WTC11 (cell line): Measurements from ENCODE around the gene ZNF578. TPM values are rescaled to one million over a fixed set of nuclear protein-coding genes. Genes with fewer than 3 reads are reported as not detected.

Experiments used
- ATAC-seq: fragments of 200-7000 bp; cut with Tn5 transposase; 2 replicates; pipeline ENCODE4 v1.10.0; 2021; ENCODE audit warnings: mild to moderate bottlenecking, moderate library complexity
- CTCF ChIA-PET: fragments of 300-600 bp; sonication (Branson Sonifier 250); formaldehyde crosslinking; loops from one replicate; lab custom pipeline; 2021; ENCODE audit warnings: antibody characterized with exemption; lab: Charles Lee
- POLR2A ChIA-PET: fragments of 350-600 bp; sonication (Branson Sonifier 250); formaldehyde crosslinking; loops from one replicate; lab custom pipeline; 2021; ENCODE audit warnings: antibody characterized with exemption; lab: Charles Lee
- DNase-seq: peaks from one replicate; pipeline ENCODE4 v3.0.0; 2021; ENCODE audit warnings: low spot score
- H3K27ac Mint-ChIP-seq: 2 replicates; pipeline ENCODE4 v1.8.0; 2021; ENCODE audit warnings: mixed read lengths
- H3K27me3 Mint-ChIP-seq: 2 replicates; pipeline ENCODE4 v1.8.0; 2021; ENCODE audit warnings: low read depth, mild to moderate bottlenecking, moderate library complexity, mixed read lengths
- H3K36me3 Mint-ChIP-seq: 2 replicates; pipeline ENCODE4 v1.8.0; 2021; ENCODE audit warnings: mixed read lengths
- H3K4me1 Mint-ChIP-seq: 2 replicates; pipeline ENCODE4 v1.8.0; 2022; ENCODE audit warnings: mixed read lengths
- H3K4me3 Mint-ChIP-seq: 2 replicates; pipeline ENCODE4 v1.8.0; 2021; ENCODE audit warnings: mild to moderate bottlenecking, moderate library complexity, mixed read lengths
- H3K9me3 Mint-ChIP-seq: 2 replicates; pipeline ENCODE4 v1.8.0; 2021; ENCODE audit warnings: mixed read lengths
- ATF2 ChIP-seq: sonication (generic); formaldehyde crosslinking; IDR thresholded peaks from 2 replicates; pipeline ENCODE4 v1.8.1; 2022; ENCODE audit warnings: low read depth, missing genetic modification reagents, borderline replicate concordance
- CTCF ChIP-seq: fragments of 200-600 bp; IDR thresholded peaks from 2 replicates; pipeline ENCODE4 v1.8.0; 2022; ENCODE audit warnings: antibody characterized with exemption
- E2F4 ChIP-seq: sonication (generic); formaldehyde crosslinking; IDR thresholded peaks from 2 replicates; pipeline ENCODE4 v1.8.1; 2022; ENCODE audit warnings: low read depth, mild to moderate bottlenecking, moderate library complexity, missing genetic modification reagents, borderline replicate concordance
- ETV6 ChIP-seq: sonication (generic); formaldehyde crosslinking; IDR thresholded peaks from 2 replicates; pipeline ENCODE4 v1.8.1; 2022; ENCODE audit warnings: mild to moderate bottlenecking, missing genetic modification reagents
- FOXP1 ChIP-seq: sonication (generic); formaldehyde crosslinking; IDR thresholded peaks from 2 replicates; pipeline ENCODE4 v1.8.0; 2022; ENCODE audit warnings: missing genetic modification reagents, mild to moderate bottlenecking, moderate library complexity, borderline replicate concordance
- FOXP4 ChIP-seq: sonication (generic); formaldehyde crosslinking; IDR thresholded peaks from 2 replicates; pipeline ENCODE4 v1.8.0; 2022; ENCODE audit warnings: mild to moderate bottlenecking, missing genetic modification reagents
- GABPB1 ChIP-seq: sonication (generic); formaldehyde crosslinking; IDR thresholded peaks from 2 replicates; pipeline ENCODE4 v1.8.1; 2023; ENCODE audit warnings: mild to moderate bottlenecking, missing genetic modification reagents
- JUN ChIP-seq: sonication (generic); formaldehyde crosslinking; IDR thresholded peaks from 2 replicates; pipeline ENCODE4 v1.8.0; 2023; ENCODE audit warnings: mild to moderate bottlenecking, missing genetic modification reagents
- MAX ChIP-seq: sonication (generic); formaldehyde crosslinking; IDR thresholded peaks from 2 replicates; pipeline ENCODE4 v1.8.0; 2022; ENCODE audit warnings: mild to moderate bottlenecking, missing genetic modification reagents
- NFATC4 ChIP-seq: fragments of 250-450 bp; sonication (Bioruptor Pico); IDR thresholded peaks from 2 replicates; pipeline ENCODE4 v1.9.0; 2021; ENCODE audit warnings: mild to moderate bottlenecking
- PRDM15 ChIP-seq: sonication (generic); formaldehyde crosslinking; IDR thresholded peaks from 2 replicates; pipeline ENCODE4 v1.8.0; 2022; ENCODE audit warnings: missing genetic modification reagents
- SMAD4 ChIP-seq: sonication (generic); formaldehyde crosslinking; IDR thresholded peaks from 2 replicates; pipeline ENCODE4 v1.8.0; 2022; ENCODE audit warnings: mild to moderate bottlenecking, missing genetic modification reagents
- SP1 ChIP-seq: sonication (generic); formaldehyde crosslinking; conservative IDR thresholded peaks from 2 replicates; pipeline ENCODE4 v1.8.1; 2022; ENCODE audit warnings: missing genetic modification reagents
- STAT6 ChIP-seq: sonication (generic); formaldehyde crosslinking; conservative IDR thresholded peaks from 2 replicates; pipeline ENCODE4 v1.8.1; 2023; ENCODE audit warnings: mild to moderate bottlenecking, low read depth, missing genetic modification reagents, moderate library complexity
- TEAD4 ChIP-seq: sonication (generic); formaldehyde crosslinking; IDR thresholded peaks from 2 replicates; pipeline ENCODE4 v1.8.0; 2022; ENCODE audit warnings: mild to moderate bottlenecking, missing genetic modification reagents
- USF1 ChIP-seq: sonication (generic); formaldehyde crosslinking; IDR thresholded peaks from 2 replicates; pipeline ENCODE4 v1.8.0; 2022; ENCODE audit warnings: mild to moderate bottlenecking, missing genetic modification reagents
- ZMAT4 ChIP-seq: fragments of 250-450 bp; sonication (Bioruptor Pico); IDR thresholded peaks from 2 replicates; pipeline ENCODE4 v1.9.0; 2021; ENCODE audit warnings: mild to moderate bottlenecking
- ZNF138 ChIP-seq: sonication (generic); formaldehyde crosslinking; conservative IDR thresholded peaks from 2 replicates; pipeline ENCODE4 v1.8.1; 2022; ENCODE audit warnings: mild to moderate bottlenecking, moderate library complexity, missing genetic modification reagents
- ZNF263 ChIP-seq: sonication (generic); formaldehyde crosslinking; IDR thresholded peaks from 2 replicates; pipeline ENCODE4 v1.8.1; 2022; ENCODE audit warnings: low read depth, mild to moderate bottlenecking, moderate library complexity, missing genetic modification reagents
- total RNA-seq: library from RNA; stranded (reverse); gene quantifications from 3 replicates; pipeline ENCODE4 v1.2.3, GENCODE V29; 2021

ZNF578 gene
- total RNA-seq, 1 experiment from 2014 or later, result 26.6 TPM

GRCh38 chr19:52524086-52524485 lies 70.7 kb downstream of the ZNF578 start (continued):
- TF ChIP-seq STAT6 (CRISPR knock-in tag) (no peak), NFATC4 (CRISPR knock-in tag) (no peak), ZNF263 (CRISPR knock-in tag) (no peak), ZNF138 (CRISPR knock-in tag) (no peak), JUN (CRISPR knock-in tag) (no peak), MAX (CRISPR knock-in tag) (no peak), FOXP4 (no peak)

- Mint-ChIP-seq H3K27me3 (no peaks in the 10 kb centered on the region), H3K4me3 (peak within 1 kb of the TSS; percentile 97), H3K9me3 (no peaks in the 10 kb centered on the region), H3K36me3 (no peaks in the 10 kb centered on the region; the same call in 1 of the 2 replicates)
- peak; percentile 41; the same call in 1 of the 2 replicates for TF ChIP-seq PRDM15 (CRISPR knock-in tag)
- no peak for TF ChIP-seq SMAD4 (CRISPR knock-in tag)
- TF ChIP-seq ATF2 (CRISPR knock-in tag), result no peak
- TF ChIP-seq CTCF, result peak; percentile 58; the same call in 1 of the 2 replicates
- no peak for TF ChIP-seq ZMAT4 (CRISPR knock-in tag)
- TF ChIP-seq GABPB1 (CRISPR knock-in tag), result peak; percentile 22; the same call in 1 of the 2 replicates
- TF ChIP-seq ETV6 (CRISPR knock-in tag), result peak; percentile 31; the same call in 1 of the 2 replicates
- TF ChIP-seq FOXP1 (CRISPR knock-in tag), result no peak
- TF ChIP-seq TEAD4 (CRISPR knock-in tag), result no peak
- no peak for TF ChIP-seq USF1 (CRISPR knock-in tag)
- TF ChIP-seq SP1 (CRISPR knock-in tag), result peak; percentile 46; the same call in 1 of the 2 replicates
- TF ChIP-seq E2F4 (CRISPR knock-in tag), result no peak
- TF ChIP-seq, all 79 proteins: peak for 5
- ATAC-seq (peak; percentile 89), DNase-seq (peak; percentile 99)
- CTCF ChIA-PET, result interaction anchor here (0.6 to 1.3 kb wide), 19 partner anchors 8 to 419 kb away, joined by 3 to 10 read pairs (median 4); partner anchors contain the start of gene ZNF578
- H3K4me1 Mint-ChIP-seq, result peaks cover 34% of the 10 kb centered on the region
- peak within 1 kb of the TSS; percentile 99 for H3K27ac Mint-ChIP-seq
- POLR2A ChIA-PET, result interaction anchor here (0.6 to 0.7 kb wide), 3 partner anchors 27 to 208 kb away, joined by 3 to 6 read pairs (median 3); no protein-coding TSS in a partner anchor
Measured at GRCh38 chr19:52527134-52527955, 74.0 kb downstream of the ZNF578 start, which contains the start of gene ZNF808. Gene ZNF808, plus strand, starts transcription at chr19:52527668. Its CDS starts 15,617 bp downstream, at chr19:52543285.
